Measurements from ENCODE around the gene RBMS1. TPM values are rescaled to one million over a fixed set of nuclear protein-coding genes. Genes with fewer than 3 reads are reported as not detected.

RBMS1 gene
- total and polyA plus RNA-seq, 2 of the 13 experiments (the other 11 are each of a cell fraction or from before 2014, with no cell fraction given), result 55.5 to 110 TPM

DNA sequence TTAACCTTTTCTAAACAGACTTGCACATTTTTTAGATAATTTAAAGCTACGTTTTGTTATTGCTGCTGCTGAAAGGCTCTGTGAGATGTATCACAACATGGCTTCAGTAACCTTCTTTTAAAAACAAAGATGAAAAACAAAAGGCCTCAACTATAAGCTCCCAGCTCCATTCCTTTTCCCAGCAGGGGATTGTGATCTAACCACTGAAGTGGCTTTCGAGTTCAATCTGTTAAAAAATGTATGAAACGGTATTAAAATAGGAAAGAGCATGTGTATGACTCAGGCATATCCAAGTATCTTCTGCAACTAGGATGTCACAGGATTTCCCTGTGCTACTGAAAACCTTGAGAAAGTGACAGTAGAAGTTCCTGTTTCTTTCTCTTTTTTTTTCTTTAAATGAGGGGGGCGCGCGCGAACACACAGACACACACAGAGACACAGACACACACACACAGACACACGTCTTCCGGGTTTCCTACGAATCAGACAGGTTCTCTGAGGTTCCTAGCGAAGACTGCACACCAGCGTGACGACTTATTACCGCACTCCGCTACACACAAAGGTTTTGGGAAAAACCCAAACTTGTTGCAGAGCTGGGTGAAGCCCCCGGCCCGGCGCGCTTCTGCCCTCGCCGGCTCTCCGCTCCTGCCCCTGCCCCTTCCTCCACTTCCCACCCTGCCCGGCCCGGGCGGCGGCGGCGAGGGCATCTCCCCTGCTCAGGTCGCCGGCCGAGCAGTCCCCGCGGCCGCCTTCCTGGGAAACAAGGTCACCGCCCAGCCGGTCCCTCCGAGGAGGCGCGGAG lies 86.8 kb downstream of the RBMS1 start (continued):
- TF ChIP-seq GLI4 (CRISPR knock-in tag; IDR thresholded peaks at IDR 0.05; ENCODE audit: borderline replicate concordance) (no peak), ELF4 (CRISPR knock-in tag; IDR thresholded peaks at IDR 0.05; ENCODE audit: borderline replicate concordance) (no peak), ZNF598 (CRISPR knock-in tag; IDR thresholded peaks at IDR 0.05; ENCODE audit: borderline replicate concordance) (0 out of 2 replicates have a peak, but pooled peaks have one; percentile 29), ZNF737 (CRISPR knock-in tag; IDR thresholded peaks at IDR 0.05; ENCODE audit: borderline replicate concordance) (no peak), ZNF790 (CRISPR knock-in tag; IDR thresholded peaks at IDR 0.05; ENCODE audit: borderline replicate concordance) (0 out of 2 replicates have a peak, but pooled peaks have one; percentile 60), GZF1 (CRISPR knock-in tag; IDR thresholded peaks at IDR 0.05) (no peak), TBX3 (IDR thresholded peaks at IDR 0.05; ENCODE audit: borderline replicate concordance) (no peak), MTF1 (CRISPR knock-in tag; IDR thresholded peaks at IDR 0.05) (no peak), ZNF530 (CRISPR knock-in tag; IDR thresholded peaks at IDR 0.05; ENCODE audit: low read depth) (no peak), ZBTB8A (CRISPR knock-in tag; IDR thresholded peaks at IDR 0.05; ENCODE audit: borderline replicate concordance, low read depth) (no peak), NR2F2 (IDR thresholded peaks at IDR 0.05; ENCODE audit: borderline replicate concordance, low read depth) (no peak), NFE2L2 (IDR thresholded peaks at IDR 0.05; ENCODE audit: low read length) (no peak), ZNF549 (CRISPR knock-in tag; IDR thresholded peaks at IDR 0.05) (no peak)
- TF ChIP-seq, protein P1, sequence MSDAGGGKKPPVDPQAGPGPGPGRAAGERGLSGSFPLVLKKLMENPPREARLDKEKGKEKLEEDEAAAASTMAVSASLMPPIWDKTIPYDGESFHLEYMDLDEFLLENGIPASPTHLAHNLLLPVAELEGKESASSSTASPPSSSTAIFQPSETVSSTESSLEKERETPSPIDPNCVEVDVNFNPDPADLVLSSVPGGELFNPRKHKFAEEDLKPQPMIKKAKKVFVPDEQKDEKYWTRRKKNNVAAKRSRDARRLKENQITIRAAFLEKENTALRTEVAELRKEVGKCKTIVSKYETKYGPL (CRISPR knock-in tag; IDR thresholded peaks at IDR 0.05), result no peak
- TF ChIP-seq, protein P2, sequence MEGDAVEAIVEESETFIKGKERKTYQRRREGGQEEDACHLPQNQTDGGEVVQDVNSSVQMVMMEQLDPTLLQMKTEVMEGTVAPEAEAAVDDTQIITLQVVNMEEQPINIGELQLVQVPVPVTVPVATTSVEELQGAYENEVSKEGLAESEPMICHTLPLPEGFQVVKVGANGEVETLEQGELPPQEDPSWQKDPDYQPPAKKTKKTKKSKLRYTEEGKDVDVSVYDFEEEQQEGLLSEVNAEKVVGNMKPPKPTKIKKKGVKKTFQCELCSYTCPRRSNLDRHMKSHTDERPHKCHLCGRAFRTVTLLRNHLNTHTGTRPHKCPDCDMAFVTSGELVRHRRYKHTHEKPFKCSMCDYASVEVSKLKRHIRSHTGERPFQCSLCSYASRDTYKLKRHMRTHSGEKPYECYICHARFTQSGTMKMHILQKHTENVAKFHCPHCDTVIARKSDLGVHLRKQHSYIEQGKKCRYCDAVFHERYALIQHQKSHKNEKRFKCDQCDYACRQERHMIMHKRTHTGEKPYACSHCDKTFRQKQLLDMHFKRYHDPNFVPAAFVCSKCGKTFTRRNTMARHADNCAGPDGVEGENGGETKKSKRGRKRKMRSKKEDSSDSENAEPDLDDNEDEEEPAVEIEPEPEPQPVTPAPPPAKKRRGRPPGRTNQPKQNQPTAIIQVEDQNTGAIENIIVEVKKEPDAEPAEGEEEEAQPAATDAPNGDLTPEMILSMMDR (CRISPR knock-in tag; IDR thresholded peaks at IDR 0.05), result peak; percentile 24; the same call in 1 of the 2 replicates
- TF ChIP-seq, protein P3, sequence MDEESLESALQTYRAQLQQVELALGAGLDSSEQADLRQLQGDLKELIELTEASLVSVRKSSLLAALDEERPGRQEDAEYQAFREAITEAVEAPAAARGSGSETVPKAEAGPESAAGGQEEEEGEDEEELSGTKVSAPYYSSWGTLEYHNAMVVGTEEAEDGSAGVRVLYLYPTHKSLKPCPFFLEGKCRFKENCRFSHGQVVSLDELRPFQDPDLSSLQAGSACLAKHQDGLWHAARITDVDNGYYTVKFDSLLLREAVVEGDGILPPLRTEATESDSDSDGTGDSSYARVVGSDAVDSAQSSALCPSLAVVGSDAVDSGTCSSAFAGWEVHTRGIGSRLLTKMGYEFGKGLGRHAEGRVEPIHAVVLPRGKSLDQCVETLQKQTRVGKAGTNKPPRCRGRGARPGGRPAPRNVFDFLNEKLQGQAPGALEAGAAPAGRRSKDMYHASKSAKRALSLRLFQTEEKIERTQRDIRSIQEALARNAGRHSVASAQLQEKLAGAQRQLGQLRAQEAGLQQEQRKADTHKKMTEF (CRISPR knock-in tag; IDR thresholded peaks at IDR 0.05), result peak; percentile 64; the same call in 1 of the 2 replicates
- TF ChIP-seq, protein P4, sequence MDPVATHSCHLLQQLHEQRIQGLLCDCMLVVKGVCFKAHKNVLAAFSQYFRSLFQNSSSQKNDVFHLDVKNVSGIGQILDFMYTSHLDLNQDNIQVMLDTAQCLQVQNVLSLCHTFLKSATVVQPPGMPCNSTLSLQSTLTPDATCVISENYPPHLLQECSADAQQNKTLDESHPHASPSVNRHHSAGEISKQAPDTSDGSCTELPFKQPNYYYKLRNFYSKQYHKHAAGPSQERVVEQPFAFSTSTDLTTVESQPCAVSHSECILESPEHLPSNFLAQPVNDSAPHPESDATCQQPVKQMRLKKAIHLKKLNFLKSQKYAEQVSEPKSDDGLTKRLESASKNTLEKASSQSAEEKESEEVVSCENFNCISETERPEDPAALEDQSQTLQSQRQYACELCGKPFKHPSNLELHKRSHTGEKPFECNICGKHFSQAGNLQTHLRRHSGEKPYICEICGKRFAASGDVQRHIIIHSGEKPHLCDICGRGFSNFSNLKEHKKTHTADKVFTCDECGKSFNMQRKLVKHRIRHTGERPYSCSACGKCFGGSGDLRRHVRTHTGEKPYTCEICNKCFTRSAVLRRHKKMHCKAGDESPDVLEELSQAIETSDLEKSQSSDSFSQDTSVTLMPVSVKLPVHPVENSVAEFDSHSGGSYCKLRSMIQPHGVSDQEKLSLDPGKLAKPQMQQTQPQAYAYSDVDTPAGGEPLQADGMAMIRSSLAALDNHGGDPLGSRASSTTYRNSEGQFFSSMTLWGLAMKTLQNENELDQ (CRISPR knock-in tag; IDR thresholded peaks at IDR 0.05; ENCODE audit: borderline replicate concordance), result no peak
- TF ChIP-seq, protein P5, sequence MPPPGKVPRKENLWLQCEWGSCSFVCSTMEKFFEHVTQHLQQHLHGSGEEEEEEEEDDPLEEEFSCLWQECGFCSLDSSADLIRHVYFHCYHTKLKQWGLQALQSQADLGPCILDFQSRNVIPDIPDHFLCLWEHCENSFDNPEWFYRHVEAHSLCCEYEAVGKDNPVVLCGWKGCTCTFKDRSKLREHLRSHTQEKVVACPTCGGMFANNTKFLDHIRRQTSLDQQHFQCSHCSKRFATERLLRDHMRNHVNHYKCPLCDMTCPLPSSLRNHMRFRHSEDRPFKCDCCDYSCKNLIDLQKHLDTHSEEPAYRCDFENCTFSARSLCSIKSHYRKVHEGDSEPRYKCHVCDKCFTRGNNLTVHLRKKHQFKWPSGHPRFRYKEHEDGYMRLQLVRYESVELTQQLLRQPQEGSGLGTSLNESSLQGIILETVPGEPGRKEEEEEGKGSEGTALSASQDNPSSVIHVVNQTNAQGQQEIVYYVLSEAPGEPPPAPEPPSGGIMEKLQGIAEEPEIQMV (CRISPR knock-in tag; IDR thresholded peaks at IDR 0.05; ENCODE audit: low read depth), result no peak
- TF ChIP-seq, protein P6, sequence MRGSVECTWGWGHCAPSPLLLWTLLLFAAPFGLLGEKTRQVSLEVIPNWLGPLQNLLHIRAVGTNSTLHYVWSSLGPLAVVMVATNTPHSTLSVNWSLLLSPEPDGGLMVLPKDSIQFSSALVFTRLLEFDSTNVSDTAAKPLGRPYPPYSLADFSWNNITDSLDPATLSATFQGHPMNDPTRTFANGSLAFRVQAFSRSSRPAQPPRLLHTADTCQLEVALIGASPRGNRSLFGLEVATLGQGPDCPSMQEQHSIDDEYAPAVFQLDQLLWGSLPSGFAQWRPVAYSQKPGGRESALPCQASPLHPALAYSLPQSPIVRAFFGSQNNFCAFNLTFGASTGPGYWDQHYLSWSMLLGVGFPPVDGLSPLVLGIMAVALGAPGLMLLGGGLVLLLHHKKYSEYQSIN (CRISPR knock-in tag; IDR thresholded peaks at IDR 0.05; ENCODE audit: borderline replicate concordance), result no peak

Data from HepG2 (cell line).